Epithelial cell of umbilical artery (primary cell): ENCODE measurements around the gene WDR35. TPM values are rescaled to one million over a fixed set of nuclear protein-coding genes. Genes with fewer than 3 reads are reported as not detected.

ENCODE experiments used
- total RNA-seq: library from RNA; depleted of rRNA; stranded (reverse); fragments of >200 nt; gene quantifications from 2 replicates; pipeline ENCODE4 v1.2.3, GENCODE V29; 2014

Gene WDR35
- 17.2 and 18.2 TPM in 2 replicates for total RNA-seq

GRCh38 chr2:19989667-19990415, at the start of gene WDR35:
Gene WDR35 (minus strand): TSS chr2:19990105. CDS start chr2:19990015, 90 bp downstream.

DNA sequence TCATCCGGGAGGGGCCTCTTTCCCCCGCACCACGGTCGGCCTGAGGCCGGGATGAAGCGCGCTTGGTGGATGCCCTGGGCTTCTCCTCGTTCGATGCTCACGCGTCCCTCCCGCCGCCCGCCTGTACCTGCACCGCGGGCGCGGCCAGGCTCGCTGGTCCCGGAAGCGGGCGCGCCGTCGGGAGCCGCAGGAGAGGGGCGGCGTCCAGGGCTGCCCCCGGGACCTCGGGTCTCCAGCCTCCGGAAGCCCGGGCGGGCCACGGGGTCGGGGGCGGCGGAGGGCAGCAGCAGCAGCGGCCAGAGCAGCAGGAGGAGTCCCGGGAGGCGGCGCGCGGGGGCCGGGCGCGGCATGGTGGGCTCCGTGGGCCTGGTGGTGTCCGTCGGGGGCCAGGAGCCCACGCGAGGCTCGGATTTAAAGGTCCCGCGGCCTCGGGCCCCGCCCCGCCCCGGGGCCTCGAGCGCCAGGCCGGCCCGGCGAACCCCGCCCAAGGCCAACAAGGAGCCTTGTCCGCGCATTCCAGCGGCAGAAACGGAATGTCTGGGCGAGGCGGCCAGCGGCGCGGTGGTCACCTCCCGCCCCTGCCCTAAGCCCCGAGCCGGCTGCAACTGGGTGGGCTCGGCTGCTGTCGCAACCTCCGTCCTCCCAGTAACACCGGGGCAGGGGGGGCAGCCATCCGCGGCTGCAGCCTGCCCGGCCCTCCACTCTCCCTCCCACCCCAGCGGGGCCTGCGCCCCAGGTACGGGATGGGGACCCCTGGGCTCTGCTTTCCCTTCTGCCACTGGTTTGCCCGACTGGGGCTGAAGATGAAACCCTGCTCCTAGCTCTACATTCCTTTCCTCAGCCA, 22.6 kb upstream of the WDR35 start, which contains the start of gene MATN3:
TSS of gene MATN3 (minus strand) at position 387 of the 844 bp plus-strand sequence. CDS start at position 350, 37 bp downstream.

DNA sequence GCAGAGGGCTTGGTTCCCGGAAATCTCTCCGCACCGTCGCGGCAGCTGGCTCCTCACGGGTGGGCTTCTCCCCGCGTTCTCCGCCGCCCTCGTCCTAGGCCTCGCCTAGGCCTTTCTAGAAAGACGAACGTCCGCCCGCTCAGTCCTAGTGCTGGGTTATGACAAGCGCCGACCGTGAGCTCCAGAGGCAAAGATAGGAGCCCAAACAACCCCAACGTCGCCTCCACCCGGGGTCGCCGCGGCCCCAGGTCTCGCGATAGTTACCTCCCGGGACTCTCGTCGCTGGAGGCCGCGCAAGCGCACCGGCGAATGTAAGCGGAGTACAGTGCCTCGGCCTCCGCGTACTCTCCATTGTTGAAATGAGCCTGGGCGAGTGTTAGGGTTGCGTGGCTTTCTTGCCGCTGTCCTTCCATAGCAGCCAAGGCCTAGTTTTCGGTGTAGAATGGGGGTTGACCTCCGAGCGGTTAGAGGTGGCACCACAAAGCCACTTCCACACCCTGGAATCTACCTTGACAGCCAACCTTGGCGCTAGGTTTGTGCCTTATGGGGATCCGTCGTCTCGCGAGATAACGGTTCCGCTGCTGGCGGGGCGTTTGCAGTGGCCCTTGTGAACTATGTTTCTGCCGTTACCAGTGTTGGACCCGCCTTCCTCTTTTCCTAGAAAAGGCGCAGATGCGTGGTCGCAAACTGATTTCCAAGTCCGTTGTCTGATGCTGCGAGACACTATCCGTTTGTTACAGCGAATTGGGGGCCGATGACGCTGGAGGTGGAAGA, 88.3 kb downstream of the WDR35 start, which contains the start of gene TTC32:
TSS of gene TTC32 (minus strand) at position 542 of the 774 bp plus-strand sequence. CDS start at position 413, 129 bp downstream.

Other genes with a start within 250 kb of the WDR35 start
- 5.5 and 10.8 TPM in 2 replicates for gene TTC32, start 88.1 kb downstream of the WDR35 start, total RNA-seq
- 1.4 and 2.3 TPM in 2 replicates for gene MATN3, start 22.6 kb upstream of the WDR35 start, total RNA-seq
- 79.6 and 94.2 TPM in 2 replicates for gene LAPTM4A, start 61.5 kb upstream of the WDR35 start, total RNA-seq
- 0.97 and 1.1 TPM in 2 replicates for gene SDC1, start 235.0 kb upstream of the WDR35 start, total RNA-seq